GM19238 (cell line): ENCODE results near the gene SNCB.
"Not testable (repeated sequence)": the region's sequence is repeated elsewhere in the genome, so short reads cannot be mapped to it uniquely, and the experiment has no call there.

Experiments
- DNase-seq: peaks from one replicate; pipeline ENCODE4 v3.0.0; 2011; ENCODE audit warnings: low spot score; ENCODE audit not compliant: insufficient read length

The SNCB gene

DNA sequence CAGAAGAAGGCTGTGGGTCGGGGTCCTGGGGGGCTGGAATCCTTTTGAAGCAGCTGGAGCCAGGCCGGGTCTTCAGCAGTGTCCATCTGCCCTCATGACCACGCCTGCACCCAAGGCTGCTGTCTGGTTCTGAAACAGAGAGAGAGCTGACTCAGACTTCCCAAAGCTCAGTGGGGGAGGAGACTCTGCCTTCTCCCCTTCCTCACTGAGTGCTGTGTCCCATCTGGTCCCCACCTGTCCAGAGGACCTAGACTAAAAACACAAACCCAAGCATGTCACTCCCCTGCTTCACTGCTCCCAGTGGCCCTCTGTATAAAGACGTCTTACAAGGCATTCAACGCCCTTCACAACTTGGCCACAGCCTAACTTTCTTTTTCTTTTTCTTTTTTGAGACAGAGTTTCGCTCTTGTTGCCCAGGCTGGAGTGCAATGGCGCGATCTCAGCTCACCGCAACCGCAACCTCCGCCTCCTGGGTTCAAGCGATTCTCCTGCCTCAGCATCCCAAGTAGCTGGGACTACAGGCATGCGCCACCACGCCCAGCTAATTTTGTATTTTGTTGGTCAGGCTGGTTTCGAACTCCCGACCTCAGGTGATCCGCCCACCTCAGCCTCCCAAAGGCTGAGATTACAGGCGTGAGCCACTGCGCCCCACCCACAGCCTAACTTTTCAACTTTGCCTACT is 30.4 kb downstream of the SNCB start:
- not testable (repeated sequence) for DNase-seq

DNA sequence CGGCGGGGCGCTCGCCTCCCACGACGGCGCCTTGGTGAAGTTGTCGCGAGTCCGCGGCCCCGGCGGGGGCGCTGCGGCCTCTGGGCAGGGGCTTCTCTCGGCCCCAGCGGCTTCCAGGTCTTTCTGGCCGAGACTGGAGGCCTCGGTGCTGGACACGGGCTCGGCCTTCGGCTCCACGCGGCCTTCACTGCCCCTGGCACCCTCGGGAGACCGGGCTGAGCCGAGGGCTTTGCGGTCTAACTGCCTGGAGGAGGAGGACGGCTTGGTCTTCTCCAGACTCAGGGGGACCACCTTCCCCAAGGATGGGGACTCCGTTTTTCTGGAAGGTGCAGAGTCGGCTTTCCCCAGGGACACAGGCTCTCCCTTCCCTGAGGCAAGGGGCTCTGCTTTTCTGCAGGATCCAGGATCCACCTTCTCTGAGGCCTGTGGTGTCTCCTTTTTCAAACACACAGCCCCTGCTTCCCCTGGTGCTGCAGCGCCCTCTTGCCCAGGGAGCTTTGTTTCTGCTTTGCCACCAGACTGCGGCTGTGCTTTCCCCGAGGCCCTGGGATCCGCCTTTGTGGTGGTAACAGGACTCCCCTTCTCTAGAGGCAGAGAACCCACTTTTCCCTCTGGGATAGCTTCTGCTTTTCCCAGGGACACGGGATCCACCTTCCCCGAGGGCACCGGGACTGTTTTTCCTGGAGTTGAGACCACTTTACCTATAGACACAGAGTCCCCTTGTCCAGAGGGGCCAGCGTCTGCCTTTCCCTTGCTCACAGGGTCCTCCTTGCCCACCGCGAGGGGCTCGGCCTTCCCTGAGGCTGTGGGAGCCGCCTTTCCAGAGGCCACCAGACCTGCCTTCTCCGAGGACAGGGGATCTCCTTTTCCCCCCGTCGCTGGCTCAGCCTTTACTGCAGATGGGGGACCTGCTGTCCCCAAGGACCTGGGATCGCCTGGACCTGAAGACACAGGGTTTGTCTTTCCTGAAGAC is 32.6 kb downstream of the SNCB start:
- DNase-seq: no peak

DNA sequence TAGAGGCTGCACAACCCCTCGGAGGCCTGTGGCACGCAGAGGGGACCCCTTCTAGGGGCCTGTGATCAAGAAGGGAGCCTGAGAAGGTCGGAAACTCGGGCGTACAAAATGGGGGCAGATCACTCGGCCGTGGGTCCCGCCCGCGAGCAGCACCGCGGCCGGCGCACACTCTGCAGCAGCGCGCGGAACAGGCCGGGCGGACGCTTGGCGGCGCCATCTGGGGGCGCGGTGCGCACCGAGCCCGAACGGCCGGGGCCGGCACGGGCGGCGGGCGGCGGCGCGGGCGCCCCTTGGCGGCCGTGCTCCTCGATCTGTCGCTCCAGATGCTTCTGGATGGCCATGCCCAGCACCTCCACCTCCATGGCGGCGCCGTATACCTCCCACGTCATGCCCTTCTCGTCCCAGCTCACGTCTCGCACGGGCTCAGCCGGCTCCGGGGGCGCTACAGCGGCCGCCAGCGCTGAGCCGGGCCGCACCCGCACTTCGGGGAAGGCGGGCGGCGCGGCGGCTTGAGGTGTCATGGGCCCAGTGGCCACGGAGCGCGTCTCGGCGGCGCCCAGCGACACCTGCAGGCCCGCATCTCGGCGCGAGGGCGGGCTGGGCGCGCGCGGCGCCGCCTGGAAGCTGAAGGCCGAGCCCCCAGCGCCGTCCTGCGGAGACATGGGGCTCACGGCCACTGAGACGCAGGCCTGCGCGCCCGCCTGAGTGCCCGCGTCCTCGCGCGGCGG is 33.5 kb downstream of the SNCB start:
- DNase-seq: peak; percentile 47

DNA sequence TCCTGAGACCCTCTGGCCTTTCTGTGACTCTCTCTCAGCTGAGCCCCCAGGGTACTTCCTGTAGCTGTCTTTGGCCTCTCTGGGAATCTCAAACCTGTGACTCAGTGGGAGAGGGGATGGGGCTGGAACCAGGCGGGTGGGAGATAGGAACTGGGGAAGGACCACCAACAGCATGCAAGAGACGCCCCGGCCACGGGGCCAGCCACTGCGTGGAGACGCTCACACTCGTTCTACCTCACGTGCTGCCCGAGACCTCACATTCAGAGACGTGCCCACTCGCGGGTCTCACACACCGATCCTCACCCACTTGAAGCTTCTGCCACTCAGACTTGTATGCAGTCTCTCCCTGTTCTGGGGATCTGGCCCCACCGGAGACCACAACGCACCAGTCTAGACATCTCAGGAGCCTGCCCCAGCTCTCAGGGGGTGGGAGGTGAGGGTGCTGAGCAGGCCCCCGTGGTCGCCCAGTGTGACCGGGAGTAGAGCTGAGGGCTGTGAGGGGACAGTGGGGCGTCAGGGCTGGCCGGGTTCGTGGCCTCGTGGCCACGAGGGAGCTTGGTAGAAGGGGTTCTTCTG is 34.2 kb downstream of the SNCB start:
- DNase-seq: no peak

DNA sequence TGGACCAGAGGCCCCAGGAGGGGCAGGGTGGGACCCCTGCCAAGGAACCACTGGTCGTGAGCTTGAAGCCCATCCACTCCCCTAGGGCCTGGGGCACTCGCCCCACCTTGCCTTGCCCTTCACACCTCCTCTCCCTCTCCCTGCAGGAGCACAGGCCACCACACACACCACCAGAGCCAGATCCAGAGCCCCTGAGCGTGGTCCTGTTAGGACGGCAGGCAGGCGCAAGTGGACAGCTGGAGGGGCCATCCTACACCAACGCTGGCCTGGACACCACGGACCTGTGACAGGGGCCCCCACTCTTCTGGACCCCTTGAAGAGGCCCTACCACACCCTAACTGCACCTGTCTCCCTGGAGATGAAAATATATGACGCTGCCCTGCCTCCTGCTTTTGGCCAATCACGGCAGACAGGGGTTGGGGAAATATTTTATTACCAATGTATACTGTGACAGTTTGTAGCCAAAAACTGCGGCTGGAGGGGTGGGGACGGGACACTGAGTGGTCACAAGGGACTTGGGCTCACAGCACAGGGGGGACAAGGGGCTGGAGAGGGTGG is 34.9 kb downstream of the SNCB start:
- no peak for DNase-seq

DNA sequence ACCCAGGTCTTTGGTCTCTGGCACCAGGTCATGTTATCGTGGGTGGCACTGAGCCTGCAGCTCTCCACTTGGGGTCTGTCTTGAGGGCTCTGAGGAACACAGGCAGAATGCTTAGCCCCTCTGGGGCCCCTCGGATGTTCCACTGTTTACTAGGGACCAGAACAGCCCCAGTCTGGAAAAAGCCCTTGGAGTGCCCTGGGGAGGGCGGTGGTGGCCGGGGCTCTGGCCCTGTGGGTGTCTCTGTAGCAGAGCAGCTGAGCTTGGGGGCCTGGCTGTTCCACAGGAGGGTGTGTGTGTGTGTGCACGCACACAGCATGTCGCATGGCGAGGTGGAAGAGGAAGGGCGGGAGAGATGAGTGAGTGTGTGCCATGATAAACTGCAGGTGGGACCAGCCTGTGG is 35.8 kb downstream of the SNCB start:
- no peak for DNase-seq

DNA sequence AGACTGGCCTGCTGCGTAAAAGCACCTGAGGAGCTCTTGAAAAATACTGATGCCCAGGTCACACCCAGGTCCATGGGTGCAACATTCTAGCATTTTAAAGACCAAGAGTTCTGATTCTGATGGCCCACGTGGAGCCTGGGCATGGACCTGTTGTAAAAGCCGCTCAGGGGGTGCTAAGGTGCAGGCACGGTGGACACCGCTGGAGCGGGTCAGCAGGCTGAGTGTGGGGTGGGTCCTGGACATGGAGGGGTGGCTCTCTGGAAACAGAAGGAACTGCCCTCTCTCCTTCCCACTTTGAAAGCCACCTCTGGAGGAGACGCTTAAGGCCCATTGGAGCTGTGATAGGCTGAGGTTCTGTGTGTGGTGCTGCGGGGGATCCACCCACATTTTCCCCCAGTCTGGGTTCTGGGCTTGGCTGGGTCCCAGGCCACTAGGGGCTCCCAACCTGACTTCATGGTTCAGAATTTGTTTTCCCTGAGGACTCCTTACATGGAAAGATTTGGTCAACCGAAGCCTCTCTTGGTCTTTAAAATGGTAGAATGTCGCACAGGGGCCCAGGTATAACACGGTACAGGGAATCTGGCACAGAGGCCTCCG is 37.0 kb downstream of the SNCB start:
- DNase-seq: no peak

DNA sequence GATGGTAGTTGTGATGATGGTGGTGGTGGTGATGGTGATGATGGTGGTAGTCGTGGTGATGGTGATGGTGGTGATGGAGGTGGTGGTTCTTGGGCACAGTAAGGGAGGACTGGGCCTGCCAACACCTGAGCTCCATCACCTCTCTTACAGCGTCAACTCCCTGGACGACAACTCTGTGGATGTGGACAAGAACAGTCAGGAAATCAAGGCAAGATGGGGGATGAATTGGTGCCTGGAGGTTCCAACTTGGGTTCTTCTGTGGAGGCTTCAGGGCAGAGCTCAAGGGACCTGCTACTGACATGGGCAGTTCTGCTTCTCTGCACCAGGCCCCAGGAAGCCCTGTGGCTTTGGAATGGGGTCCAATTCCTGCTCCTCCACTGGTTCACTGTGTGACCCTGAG is 37.8 kb downstream of the SNCB start:
- DNase-seq: no peak

DNA sequence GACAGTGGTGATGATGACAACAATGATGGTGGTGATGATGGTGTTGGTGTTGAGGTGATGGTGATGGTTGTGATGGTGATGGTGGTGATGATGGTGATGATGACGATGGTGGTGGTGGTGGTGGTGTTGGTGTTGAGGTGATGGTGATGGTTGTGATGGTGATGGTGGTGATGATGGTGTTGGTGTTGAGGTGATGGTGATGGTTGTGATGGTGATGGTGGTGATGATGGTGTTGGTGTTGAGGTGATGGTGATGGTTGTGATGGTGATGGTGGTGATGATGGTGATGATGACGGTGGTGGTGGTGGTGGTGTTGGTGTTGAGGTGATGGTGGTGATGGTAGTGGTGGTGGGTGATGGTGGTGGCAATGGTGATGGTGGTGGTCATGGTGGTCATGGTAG is 38.7 kb downstream of the SNCB start:
- DNase-seq: not testable (repeated sequence)

DNA sequence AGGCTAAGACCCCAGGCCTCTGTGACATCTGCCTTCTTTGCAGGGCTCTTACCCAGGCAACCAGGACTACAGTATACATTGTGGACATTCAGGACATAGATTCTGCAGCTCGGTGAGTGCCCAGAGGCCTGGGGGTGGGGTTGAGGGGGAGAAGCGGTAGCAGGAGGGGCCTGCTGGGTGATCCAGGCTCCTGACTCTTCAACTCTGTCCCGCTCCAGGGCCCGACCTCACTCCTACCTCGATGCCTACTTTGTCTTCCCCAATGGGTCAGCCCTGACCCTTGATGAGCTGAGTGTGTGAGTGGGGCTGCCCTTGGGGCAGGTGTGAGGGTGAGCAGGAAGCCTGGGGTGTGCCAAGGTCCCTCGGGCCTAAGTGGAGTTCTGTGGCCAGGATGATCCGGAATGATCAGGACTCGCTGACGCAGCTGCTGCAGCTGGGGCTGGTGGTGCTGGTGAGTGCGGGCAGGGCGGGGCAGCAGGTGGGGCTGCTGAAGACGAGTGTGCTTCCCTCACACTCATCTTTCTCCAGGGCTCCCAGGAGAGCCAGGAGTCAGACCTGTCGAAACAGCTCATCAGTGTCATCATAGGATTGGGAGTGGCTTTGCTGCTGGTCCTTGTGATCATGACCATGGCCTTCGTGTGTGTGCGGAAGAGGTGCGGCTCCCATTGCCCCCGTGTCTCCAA is 40.2 kb downstream of the SNCB start:
- no peak for DNase-seq

DNA sequence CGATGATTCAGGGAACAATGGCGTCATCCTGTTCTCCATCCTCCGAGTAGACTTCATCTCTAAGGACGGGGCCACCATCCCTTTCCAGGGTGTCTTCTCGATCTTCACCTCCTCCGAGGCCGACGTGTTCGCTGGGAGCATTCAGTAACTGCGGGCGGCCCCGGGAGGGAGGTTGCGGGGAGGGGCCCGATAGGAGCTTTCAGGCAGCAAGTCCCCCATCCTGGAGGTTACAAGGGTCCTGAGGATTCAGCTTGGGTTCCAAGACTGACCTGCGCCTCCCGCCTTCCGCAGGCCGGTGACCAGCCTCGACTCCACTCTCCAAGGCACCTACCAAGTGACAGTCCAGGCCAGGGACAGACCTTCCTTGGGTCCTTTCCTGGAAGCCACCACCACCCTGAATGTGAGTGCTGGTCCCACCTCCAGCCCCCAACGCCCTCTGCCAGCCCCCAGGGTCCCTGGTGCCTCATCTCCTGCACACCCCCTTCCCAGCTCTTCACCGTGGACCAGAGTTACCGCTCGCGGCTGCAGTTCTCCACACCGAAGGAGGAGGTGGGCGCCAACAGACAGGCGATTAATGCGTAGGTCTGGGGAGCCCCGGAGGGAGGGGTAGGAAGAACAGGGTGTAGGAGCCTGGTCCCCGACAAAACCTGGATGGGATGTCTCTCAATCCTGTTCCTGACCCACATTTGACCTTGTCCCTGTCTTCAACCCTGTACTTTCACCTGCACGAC is 41.1 kb downstream of the SNCB start:
- DNase-seq: no peak

DNA sequence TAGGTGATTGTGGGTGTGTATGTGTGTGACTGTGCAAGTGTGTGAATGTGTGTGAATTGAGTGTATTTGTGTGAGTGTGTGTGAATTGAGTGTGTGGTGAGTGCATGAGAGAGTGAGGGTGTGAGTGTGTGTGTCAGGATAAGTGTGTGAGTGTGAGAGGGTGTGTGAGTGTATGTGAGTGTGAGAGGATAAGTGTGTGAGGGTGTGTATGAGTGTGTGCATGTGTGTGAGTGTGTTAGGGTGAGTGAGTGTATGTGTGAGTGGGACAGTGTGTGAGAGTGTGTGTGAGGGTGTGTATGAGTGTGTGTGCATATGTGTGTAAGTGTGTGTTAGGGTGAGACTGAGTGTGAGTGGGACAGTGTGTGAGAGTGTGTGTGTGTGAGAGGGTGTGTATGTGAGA is 42.0 kb downstream of the SNCB start:
- no peak for DNase-seq

DNA sequence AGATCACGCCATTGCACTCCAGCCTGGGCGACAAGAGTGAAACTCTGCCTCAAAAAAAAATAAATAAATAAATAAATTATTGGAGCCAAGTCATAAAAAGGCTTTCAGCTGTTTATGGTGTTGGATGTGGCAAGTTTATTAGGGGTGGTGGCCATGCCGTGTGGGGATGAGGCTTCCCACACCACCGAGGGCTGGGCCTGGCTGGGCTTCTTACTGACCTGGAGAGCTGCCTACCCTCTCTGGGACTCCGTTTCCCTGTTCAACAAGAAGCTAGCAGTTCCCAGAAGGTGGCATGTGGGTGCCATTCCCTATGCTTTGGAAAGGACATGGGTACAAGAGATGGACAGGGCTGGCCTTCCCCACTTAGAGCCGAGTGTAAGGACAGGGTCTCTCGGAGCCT is 42.9 kb downstream of the SNCB start:
- no peak for DNase-seq

DNA sequence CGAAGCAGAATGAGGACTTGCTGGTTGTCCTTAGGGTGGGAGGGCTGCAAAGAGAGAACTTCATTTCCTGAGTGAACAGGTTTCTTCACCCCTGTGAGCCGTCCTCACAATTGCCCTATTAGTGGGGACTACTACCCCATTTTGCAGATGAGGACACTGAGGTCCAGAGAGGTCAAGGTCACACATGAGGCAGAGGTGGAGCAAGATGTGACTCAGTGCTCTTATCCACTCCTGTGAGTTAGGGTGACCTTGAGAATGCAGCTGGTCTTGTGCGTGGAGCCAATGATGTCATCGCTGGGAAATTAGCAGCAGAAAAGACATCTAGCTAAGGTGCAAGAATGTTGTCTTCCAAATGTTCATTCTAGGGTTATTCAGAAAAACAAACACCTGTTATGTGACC is 47.3 kb downstream of the SNCB start:
- DNase-seq: no peak

DNA sequence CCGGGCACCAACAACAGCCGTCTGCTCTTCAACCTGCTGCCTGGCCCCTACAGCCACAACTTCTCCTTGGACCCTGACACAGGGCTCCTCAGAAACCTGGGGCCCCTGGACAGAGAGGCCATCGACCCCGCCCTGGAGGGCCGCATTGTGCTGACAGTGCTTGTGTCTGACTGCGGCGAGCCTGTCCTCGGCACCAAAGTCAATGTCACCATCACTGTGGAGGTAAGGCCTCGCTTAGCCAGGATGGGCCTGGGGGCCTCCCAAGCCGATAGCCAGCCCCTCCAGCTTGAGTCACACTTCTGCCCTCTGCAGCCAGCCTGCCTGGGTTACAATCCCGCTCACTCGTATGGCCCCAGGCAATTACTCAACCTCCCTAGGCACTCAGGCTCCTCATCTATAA is 49.0 kb downstream of the SNCB start:
- DNase-seq: no peak

DNA sequence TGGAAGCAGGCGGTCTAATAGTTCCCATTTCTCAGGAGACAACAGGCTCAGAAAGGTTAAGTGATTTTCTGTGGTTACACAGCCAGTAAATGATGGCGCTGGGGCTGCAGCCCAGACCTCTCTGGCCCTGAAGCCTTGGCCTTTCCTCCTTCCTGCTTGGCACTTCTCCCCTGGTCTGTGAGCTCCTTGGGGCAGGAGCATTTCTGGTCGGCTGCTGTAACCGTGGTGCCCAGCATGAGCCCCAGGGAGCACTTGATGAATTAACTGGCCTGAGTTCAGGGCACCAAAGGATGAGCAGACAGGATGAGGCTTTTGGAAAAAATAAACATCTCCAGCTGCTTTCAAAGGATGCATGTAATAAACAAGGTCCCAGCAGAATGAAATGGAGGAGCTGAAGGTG is 51.0 kb downstream of the SNCB start:
- DNase-seq: no peak

DNA sequence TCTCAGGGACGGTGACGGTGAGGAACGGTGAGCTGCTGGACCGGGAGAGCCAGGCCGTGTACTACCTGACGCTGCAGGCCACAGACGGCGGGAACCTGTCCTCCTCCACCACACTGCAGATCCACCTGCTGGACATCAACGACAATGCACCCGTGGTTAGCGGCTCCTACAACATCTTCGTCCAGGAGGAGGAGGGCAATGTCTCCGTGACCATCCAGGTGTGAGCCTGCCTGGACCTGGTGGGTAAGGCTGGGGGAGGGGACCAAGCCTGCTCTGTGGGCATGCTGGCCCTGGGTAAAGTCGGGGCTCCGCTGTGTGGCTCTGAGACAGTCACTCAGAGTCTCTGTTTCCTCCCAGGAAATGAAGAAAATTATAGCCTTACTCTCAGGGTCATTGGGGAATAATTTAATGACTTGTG is 51.9 kb downstream of the SNCB start:
- DNase-seq: peak; percentile 31

DNA sequence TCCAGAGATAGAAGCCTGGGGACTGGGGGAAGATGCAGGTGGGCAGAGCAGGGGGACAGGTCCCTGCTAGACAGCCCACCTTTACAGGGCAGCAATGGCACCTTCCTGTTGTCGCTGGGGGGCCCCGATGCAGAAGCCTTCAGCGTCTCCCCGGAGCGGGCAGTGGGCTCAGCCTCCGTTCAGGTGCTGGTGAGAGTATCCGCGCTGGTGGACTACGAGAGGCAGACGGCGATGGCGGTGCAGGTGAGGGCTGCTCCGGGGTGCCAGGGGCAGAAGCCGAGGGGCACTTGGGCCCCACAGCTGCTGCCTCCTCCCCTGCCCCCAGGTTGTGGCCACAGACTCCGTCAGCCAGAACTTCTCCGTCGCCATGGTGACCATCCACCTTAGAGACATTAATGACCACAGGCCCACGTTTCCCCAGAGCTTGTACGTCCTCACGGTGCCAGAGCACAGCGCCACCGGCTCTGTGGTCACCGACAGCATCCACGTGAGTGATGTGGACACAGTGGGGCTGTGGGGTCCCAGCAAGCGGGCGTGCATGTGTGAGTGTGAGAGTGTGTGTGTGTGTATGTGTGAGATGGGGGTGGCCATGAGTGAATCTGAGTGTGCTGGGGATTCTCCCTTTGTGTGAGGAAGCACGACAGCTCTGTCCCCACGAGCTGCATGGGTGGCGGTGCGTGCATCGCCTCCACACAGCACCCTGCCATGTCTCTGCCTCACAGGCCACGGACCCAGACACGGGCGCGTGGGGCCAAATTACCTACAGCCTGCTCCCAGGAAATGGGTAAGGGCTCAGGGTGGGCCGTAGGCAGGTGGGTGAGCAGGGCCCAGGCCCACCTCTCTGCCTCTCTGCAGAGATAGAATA is 52.8 kb downstream of the SNCB start:
- DNase-seq: no peak
